Measurements from ENCODE around the gene IRF2BP2.

IRF2BP2 gene

GRCh38 chr1:234589064-234589800 is 20.7 kb downstream of the IRF2BP2 start:
- Histone ChIP-seq H3K27ac (no peak overlapping the region), H3K4me3 (ENCODE audit: low read depth, low read length) (no peak overlapping the region), H3K36me3 (replicated peaks) (no peaks in the 10 kb centered on the region), H3K27me3 (replicated peaks) (no peaks in the 10 kb centered on the region)
- no peak for DNase-seq
- TF ChIP-seq, protein P1, sequence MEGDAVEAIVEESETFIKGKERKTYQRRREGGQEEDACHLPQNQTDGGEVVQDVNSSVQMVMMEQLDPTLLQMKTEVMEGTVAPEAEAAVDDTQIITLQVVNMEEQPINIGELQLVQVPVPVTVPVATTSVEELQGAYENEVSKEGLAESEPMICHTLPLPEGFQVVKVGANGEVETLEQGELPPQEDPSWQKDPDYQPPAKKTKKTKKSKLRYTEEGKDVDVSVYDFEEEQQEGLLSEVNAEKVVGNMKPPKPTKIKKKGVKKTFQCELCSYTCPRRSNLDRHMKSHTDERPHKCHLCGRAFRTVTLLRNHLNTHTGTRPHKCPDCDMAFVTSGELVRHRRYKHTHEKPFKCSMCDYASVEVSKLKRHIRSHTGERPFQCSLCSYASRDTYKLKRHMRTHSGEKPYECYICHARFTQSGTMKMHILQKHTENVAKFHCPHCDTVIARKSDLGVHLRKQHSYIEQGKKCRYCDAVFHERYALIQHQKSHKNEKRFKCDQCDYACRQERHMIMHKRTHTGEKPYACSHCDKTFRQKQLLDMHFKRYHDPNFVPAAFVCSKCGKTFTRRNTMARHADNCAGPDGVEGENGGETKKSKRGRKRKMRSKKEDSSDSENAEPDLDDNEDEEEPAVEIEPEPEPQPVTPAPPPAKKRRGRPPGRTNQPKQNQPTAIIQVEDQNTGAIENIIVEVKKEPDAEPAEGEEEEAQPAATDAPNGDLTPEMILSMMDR (IDR thresholded peaks at IDR 0.05; ENCODE audit: low read depth, low read length, missing control alignments), result no peak
- in situ Hi-C loops (cut with HindIII; ENCODE audit: low pct_ligation_motif_present, low sequenced_read_pairs), result loop anchor here (25.0 kb wide), 1 partner anchor 498 kb away; no protein-coding TSS in a partner anchor

- no peaks in the 10 kb centered on the region for H3K36me3 ChIP-seq (replicated peaks)
- no peak for DNase-seq
- H3K27ac ChIP-seq, result no peak overlapping the region
- no peaks in the 10 kb centered on the region for H3K27me3 ChIP-seq (replicated peaks)
- no peak overlapping the region for H3K4me3 ChIP-seq (ENCODE audit: low read depth, low read length)
- TF ChIP-seq, protein P1 (IDR thresholded peaks at IDR 0.05; ENCODE audit: low read depth, low read length, missing control alignments), result no peak
- in situ Hi-C loops (cut with HindIII; ENCODE audit: low pct_ligation_motif_present, low sequenced_read_pairs), result loop anchor here (25.0 kb wide), 1 partner anchor 499 kb away; no protein-coding TSS in a partner anchor
Measured at GRCh38 chr1:234588386-234588785, 21.6 kb downstream of the IRF2BP2 start.

DNA sequence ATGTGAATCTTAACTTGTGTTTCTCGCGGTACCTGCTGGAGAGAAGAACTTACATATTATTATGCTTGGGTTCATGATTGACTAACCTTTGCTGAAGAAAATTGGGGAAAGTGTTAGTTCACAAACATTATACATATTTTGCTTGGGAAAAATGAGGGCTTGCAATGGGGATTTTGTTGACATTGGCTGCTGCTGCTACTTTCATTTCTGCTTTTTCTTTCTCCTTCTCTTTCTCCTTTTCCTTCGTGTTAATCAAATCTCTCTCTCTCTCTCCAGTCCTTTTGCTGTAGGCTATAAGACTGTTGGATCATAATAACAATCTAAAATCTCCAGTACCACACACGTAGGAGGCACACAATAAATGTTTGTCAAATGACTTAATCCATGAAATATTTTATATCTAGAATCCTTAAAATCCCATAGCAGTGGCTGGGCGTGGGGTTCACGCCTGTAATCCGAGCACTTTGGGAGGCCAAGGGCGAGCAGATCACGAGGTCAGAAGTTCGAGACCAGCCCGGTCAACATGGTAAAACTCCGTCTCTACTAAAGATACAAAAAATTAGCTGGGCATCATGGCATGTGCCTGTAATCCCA is 23.0 kb downstream of the IRF2BP2 start:
- Histone ChIP-seq H3K27ac (no peak overlapping the region), H3K4me3 (ENCODE audit: low read depth, low read length) (no peak overlapping the region), H3K27me3 (replicated peaks) (no peaks in the 10 kb centered on the region), H3K36me3 (replicated peaks) (no peaks in the 10 kb centered on the region)
- peak; percentile 20 for DNase-seq
- in situ Hi-C loops (cut with HindIII; ENCODE audit: low pct_ligation_motif_present, low sequenced_read_pairs), result loop anchor here (25.0 kb wide), 1 partner anchor 500 kb away; no protein-coding TSS in a partner anchor
- TF ChIP-seq, protein P1 (IDR thresholded peaks at IDR 0.05; ENCODE audit: low read depth, low read length, missing control alignments), result no peak

DNA sequence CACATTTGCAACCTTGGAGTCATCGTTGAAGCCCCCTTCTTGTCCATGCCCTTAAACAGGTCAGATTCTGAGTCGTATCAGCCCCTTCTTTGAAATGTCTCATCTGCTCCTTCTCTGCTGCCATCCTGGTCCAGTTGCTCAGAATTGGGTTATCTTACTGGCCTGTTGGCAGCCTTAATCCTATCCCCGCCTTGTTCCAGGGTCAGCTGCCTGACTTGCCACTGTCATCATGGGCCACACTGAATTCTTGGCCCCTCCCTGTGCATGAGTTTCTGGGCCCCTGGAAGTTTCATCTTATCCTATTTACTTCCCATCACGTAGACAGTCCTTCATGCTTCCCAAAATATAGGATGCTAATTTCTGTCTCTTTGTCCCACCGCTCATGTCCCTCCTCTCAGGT is 23.7 kb downstream of the IRF2BP2 start:
- no peak overlapping the region for H3K4me3 ChIP-seq (ENCODE audit: low read depth, low read length)
- TF ChIP-seq, protein P1 (IDR thresholded peaks at IDR 0.05; ENCODE audit: low read depth, low read length, missing control alignments), result no peak
- H3K27ac ChIP-seq, result no peak overlapping the region
- in situ Hi-C loops (cut with HindIII; ENCODE audit: low pct_ligation_motif_present, low sequenced_read_pairs), result loop anchor here (25.0 kb wide), 1 partner anchor 501 kb away; no protein-coding TSS in a partner anchor
- no peaks in the 10 kb centered on the region for H3K36me3 ChIP-seq (replicated peaks)
- no peaks in the 10 kb centered on the region for H3K27me3 ChIP-seq (replicated peaks)
- DNase-seq, result no peak

DNA sequence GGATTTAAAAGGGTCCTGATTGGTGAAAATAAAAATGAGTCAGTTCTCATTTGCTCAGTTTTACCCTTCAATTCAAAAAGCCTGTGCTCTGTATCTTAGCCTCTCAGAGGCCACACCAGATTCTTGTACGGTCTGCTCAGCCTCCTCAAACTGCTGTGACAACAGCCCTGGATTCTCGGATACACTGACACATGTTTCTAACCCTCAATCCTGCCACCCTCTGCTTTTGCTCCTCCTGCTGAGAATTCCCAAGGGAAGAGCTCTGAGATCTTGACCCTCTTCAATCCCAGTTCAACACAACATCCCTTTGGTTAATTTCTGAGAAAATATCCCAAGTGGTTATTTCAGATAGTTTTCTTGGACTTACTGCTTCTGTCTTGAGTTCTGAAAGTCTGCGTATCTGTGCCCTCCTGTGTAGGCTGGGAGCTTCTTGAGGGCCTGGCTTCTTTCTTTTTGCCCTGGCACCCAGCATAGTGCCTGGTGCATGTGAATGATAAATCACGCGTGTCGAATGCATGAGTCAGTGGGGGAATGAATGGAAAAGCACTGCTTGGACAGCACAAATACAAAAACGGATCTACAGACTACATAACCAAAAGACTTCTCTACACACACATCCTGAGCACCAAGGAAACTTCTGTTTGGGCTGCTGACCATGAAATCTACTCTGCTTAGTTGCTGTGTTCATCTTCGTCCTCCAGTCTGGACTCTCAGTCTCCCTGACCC is 24.5 kb downstream of the IRF2BP2 start:
- Histone ChIP-seq H3K36me3 (replicated peaks) (no peaks in the 10 kb centered on the region), H3K27me3 (replicated peaks) (no peaks in the 10 kb centered on the region), H3K4me3 (ENCODE audit: low read depth, low read length) (no peak overlapping the region), H3K27ac (peak overlapping the region; percentile 23)
- TF ChIP-seq, protein P1 (IDR thresholded peaks at IDR 0.05; ENCODE audit: low read depth, low read length, missing control alignments), result no peak
- DNase-seq, result peak; percentile 61
- in situ Hi-C loops (cut with HindIII; ENCODE audit: low pct_ligation_motif_present, low sequenced_read_pairs), result loop anchor here (25.0 kb wide), 1 partner anchor 502 kb away; no protein-coding TSS in a partner anchor

All from brain microvascular endothelial cell (primary cell).